Type B pancreatic cell (in vitro differentiated cells): ENCODE data around the gene RNF224. TPM values are rescaled to one million over a fixed set of nuclear protein-coding genes. Genes with fewer than 3 reads are reported as not detected.

Source experiments
- DNase-seq: peaks from one replicate; pipeline ENCODE4 v3.0.0; 2021; ENCODE audit warnings: mixed read lengths; ENCODE audit not compliant: unreplicated experiment; ENCODE audit errors: extremely low spot score
- H3K27ac Mint-ChIP-seq: 2 replicates; pipeline ENCODE4 v1.8.0; 2021; ENCODE audit warnings: mild to moderate bottlenecking, mixed read lengths
- H3K27me3 Mint-ChIP-seq: 2 replicates; pipeline ENCODE4 v1.8.0; 2021; ENCODE audit warnings: mixed read lengths
- H3K36me3 Mint-ChIP-seq: 2 replicates; pipeline ENCODE4 v1.8.0; 2021; ENCODE audit warnings: mixed read lengths
- H3K4me1 Mint-ChIP-seq: one replicate; pipeline ENCODE4 v1.8.0; 2021; ENCODE audit warnings: mixed read lengths; ENCODE audit not compliant: unreplicated experiment
- H3K4me3 Mint-ChIP-seq: 2 replicates; pipeline ENCODE4 v1.8.0; 2021; ENCODE audit warnings: mild to moderate bottlenecking, mixed read lengths
- H3K9me3 Mint-ChIP-seq: 2 replicates; pipeline ENCODE4 v1.8.0; 2021; ENCODE audit warnings: mixed read lengths
- CTCF ChIP-seq: fragments of 200-600 bp; sonication (generic); conservative IDR thresholded peaks from 2 replicates; pipeline ENCODE4 v1.5.0; 2021; ENCODE audit warnings: antibody characterized with exemption, mild to moderate bottlenecking
- total RNA-seq: library from RNA; stranded (reverse); gene quantifications from 2 replicates; pipeline ENCODE4 v1.2.1, GENCODE V29; 2021; ENCODE audit warnings: low replicate concordance

The RNF224 gene
- total RNA-seq, 1 donor from 2014 or later: 0.48 TPM

DNA sequence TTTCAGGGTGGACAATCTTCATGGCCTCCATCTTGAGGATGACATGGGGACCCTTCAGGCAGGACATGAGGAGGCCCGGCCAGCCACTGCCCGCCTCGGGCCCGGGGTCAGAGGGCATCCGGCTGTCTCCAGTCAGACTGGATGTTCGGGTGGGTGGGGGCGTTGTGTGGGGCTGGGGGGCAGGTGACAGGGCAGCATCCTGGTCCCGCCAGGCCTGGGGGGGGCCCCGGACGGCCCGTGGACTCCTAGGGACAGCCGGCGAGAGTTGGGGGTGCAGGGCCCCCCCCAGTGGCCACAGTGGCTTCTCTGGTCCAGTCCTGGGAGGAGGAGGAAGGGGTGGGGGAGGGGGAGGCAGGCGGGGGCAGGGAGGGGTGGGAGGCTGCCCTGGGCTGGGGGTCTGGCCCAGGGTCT lies 6.2 kb upstream of the RNF224 start:
- DNase-seq: no peak
- H3K27ac Mint-ChIP-seq: no peak overlapping the region
- no peaks in the 10 kb centered on the region for H3K36me3 Mint-ChIP-seq
- H3K27me3 Mint-ChIP-seq: no peaks in the 10 kb centered on the region
- no peaks in the 10 kb centered on the region for H3K9me3 Mint-ChIP-seq
- H3K4me3 Mint-ChIP-seq: peak overlapping the region; percentile 39
- TF ChIP-seq CTCF: no peak
- H3K4me1 Mint-ChIP-seq: peaks cover 3% of the 10 kb centered on the region

DNA sequence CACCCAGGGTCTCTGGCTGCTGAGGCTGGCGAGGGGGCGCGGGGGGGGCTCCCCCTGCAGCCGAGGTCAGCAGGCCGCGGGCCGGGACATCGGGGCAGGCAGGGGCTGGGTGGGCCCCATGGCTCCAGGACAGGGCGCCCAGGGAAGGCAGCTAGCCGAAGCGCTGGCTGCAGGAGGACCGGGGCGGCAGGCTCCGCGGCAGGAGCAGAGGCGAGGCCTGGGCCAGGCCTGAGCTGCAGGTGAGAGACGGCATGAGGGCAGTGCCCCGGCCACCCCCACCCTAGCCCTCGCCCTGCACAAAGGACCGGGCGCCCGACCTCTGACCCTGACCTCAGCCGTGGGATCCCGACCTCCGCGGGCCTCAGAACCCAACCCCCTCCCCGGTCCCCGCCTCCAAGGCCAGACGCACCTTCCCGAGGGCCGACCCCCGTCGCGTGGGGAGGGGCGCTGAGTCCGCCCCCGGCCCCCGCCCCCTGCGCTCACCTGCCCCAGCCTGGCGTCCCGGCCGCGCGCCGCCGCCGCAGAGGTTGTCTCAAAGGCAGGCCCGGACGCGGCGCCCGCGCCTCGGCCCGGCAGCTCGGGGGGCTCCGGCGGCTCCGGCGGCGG lies 5.7 kb upstream of the RNF224 start:
- no peaks in the 10 kb centered on the region for H3K9me3 Mint-ChIP-seq
- H3K36me3 Mint-ChIP-seq: no peaks in the 10 kb centered on the region
- DNase-seq: no peak
- no peak overlapping the region for H3K27ac Mint-ChIP-seq
- H3K4me3 Mint-ChIP-seq: no peak overlapping the region
- H3K4me1 Mint-ChIP-seq: peaks cover 3% of the 10 kb centered on the region
- H3K27me3 Mint-ChIP-seq: no peaks in the 10 kb centered on the region
- no peak for TF ChIP-seq CTCF

DNA sequence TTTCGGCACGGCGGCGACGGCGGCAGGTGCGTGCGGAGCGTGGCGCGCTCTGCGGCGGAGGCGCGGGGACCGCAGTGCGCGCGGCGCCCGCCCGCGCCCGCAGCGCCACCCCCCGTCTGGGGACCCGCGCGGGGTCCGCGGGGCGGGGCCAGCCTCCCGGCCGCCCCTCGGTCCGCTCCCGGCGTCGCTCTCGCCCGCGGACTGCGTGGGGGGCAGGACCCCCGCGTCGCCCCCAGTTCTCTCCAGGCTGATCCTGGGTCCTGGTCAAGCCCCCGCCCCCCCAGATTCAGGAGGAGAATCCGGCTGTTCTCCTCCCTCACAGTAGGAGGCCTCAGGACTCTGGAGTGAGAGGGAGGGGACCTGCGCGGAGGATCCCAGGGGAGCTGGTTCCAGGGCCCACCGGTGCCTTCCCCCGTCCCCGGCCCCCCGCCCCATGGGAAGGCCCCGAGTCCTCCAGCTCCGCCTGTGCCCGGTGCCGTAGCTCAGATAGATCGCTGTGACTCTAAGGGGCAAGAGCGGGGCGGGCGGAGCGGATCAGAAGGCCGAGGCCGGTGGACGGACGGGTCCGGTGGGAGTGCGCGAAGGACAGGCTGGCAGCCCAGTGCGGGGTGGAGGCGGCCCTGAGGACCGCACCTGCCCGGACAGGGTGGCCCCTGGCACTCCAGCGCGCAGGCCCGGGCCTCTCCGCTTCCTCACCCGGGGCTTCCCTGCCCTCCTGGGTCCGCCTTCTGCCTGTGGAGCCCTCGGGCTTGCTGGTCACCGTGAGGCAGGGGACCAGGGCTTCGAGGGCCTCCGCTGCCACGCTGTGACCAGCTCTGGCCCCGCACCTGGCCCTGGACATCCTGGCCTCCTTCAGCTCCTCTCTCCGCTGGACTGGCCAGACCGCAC lies 4.9 kb upstream of the RNF224 start, which contains the start of gene RNF208:
RNF208 (minus strand) TSS at position 51 of the 888 bp plus-strand sequence. CDS start 1,028 bp downstream, outside the sequence.
- no peaks in the 10 kb centered on the region for H3K9me3 Mint-ChIP-seq
- peaks cover 1% of the 10 kb centered on the region for H3K4me1 Mint-ChIP-seq
- DNase-seq: no peak
- peak within 1 kb of the TSS; percentile 86 for H3K4me3 Mint-ChIP-seq
- TF ChIP-seq CTCF: no peak
- peak within 1 kb of the TSS; percentile 81 for H3K27ac Mint-ChIP-seq
- no peaks in the 10 kb centered on the region for H3K36me3 Mint-ChIP-seq
- peaks cover under 1% of the 10 kb centered on the region for H3K27me3 Mint-ChIP-seq

DNA sequence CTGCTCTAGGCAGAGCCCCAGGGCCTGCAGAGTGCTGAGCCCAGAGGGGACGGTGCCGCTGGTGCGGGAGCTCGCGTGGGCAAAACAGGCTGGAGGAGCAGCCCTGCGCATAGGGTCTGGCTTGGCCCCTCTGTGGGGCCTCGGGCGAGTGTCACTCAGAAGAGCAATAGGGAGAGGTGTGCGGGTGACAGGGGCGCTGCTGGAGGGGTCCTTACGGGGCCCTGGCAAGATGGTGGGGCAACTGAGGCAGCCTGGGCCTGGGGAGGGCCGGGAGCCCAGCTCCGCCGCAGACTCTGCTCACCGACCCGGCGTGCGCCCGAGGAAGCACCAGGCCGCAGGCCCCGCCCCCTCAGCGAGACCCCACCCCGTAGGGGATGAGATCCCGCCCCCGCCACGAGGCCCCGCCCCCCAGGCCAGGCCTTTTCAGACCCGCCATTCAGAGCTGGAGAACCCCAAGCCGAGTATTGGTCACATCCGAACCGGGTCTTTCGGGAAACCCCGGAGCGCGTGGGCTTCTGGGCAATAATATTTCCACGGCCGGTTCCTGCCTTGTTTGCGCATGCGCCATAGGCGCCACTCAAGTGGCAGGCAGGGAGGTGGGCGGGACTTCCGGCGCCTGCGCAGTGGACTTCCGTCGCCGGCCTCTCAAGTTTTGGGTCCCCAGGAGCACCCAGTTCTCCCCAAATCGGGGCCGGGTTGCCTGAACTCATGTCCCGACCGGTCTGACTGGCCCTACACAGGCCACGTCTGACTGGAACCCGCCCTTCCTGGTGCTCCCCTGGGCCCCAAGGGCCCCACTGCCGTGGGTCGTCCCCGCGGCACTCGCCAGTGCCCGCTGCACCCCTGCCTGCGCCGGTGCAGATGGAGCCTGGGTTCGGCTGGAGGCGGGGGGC lies 4.0 kb upstream of the RNF224 start:
- peaks cover 3% of the 10 kb centered on the region for H3K27me3 Mint-ChIP-seq
- no peaks in the 10 kb centered on the region for H3K9me3 Mint-ChIP-seq
- H3K4me1 Mint-ChIP-seq: peaks cover 5% of the 10 kb centered on the region
- H3K36me3 Mint-ChIP-seq: no peaks in the 10 kb centered on the region
- peak overlapping the region; percentile 81 for H3K27ac Mint-ChIP-seq
- DNase-seq: peak; percentile 97
- H3K4me3 Mint-ChIP-seq: peak overlapping the region; percentile 86
- TF ChIP-seq CTCF: no peak
